Measurements from ENCODE around the gene CPNE6. TPM values are rescaled to one million over a fixed set of nuclear protein-coding genes. Genes with fewer than 3 reads are reported as not detected.

Gene CPNE6
- total and polyA plus RNA-seq, 12 donors, result 0.07 to 1.4 (median 0.22) TPM; not detected in 7

DNA sequence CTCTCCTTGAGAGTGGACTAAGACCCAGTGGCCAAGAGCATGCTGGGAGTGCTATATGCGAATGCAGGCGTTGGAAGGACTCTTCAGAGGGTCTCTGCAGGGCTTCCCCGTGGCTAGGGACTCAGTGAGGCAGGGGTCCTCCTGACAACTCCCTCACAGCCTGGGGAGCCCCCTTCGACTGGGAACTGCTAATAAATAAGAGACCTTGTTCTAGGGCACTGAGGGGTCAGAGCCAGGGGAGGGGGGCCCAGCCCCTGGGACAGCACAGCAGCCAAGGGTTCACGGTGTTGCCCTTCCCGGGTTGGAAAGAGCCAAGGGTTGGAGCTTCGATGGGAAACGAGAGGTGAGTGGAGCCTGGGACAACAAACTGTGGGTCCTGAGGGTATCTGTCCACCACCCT lies 6.0 kb upstream of the CPNE6 start:
- Histone ChIP-seq H3K27me3 (no peaks in the 10 kb centered on the region), H3K36me3 (replicated peaks in 1 of 2) (no peaks in the 10 kb centered on the region), H3K9me3 (replicated peaks in 1 of 3) (no peaks in the 10 kb centered on the region), H3K27ac (no peak overlapping the region), H3K4me3 (no peak overlapping the region), H3K4me1 (replicated peaks in 1 of 2) (peaks cover 0 to 4% of the 10 kb centered on the region in 2 donors)
- TF ChIP-seq, protein P1, sequence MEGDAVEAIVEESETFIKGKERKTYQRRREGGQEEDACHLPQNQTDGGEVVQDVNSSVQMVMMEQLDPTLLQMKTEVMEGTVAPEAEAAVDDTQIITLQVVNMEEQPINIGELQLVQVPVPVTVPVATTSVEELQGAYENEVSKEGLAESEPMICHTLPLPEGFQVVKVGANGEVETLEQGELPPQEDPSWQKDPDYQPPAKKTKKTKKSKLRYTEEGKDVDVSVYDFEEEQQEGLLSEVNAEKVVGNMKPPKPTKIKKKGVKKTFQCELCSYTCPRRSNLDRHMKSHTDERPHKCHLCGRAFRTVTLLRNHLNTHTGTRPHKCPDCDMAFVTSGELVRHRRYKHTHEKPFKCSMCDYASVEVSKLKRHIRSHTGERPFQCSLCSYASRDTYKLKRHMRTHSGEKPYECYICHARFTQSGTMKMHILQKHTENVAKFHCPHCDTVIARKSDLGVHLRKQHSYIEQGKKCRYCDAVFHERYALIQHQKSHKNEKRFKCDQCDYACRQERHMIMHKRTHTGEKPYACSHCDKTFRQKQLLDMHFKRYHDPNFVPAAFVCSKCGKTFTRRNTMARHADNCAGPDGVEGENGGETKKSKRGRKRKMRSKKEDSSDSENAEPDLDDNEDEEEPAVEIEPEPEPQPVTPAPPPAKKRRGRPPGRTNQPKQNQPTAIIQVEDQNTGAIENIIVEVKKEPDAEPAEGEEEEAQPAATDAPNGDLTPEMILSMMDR (IDR thresholded peaks at IDR 0.05), result no peak
- TF ChIP-seq POLR2A (IDR thresholded peaks at IDR 0.05), result no peak
- no peak for DNase-seq
- intact Hi-C loops (cut with DNase I), result loop anchor here in 1 of 2 donors (10.0 kb wide), 1 partner anchor 89 kb away; no protein-coding TSS in a partner anchor
- 66 to 80% (median 73%) methylated on average over 8 of the region's 8 CpGs for WGBS, 4 donors

- TF ChIP-seq, protein P1 (IDR thresholded peaks at IDR 0.05), result no peak
- TF ChIP-seq POLR2A (IDR thresholded peaks at IDR 0.05), result no peak
- no peak overlapping the region for H3K4me3 ChIP-seq
- H3K27ac ChIP-seq, result no peak overlapping the region
- no peak for DNase-seq
- WGBS, 4 donors, result 92 to 97% (median 96%) methylated on average over 5 to 8 of the region's 8 CpGs
- intact Hi-C loops (cut with DNase I), result loop anchor here in 1 of 2 donors (10.0 kb wide), 1 partner anchor 88 kb away; no protein-coding TSS in a partner anchor
- H3K9me3 ChIP-seq (replicated peaks in 1 of 3), result no peaks in the 10 kb centered on the region
- no peaks in the 10 kb centered on the region for H3K36me3 ChIP-seq (replicated peaks in 1 of 2)
- H3K4me1 ChIP-seq (replicated peaks in 1 of 2), result peaks cover 0 to 4% of the 10 kb centered on the region in 2 donors
- no peaks in the 10 kb centered on the region for H3K27me3 ChIP-seq
These were observed 4.7 kb upstream of the CPNE6 start for GRCh38 chr14:24066496-24067132.

DNA sequence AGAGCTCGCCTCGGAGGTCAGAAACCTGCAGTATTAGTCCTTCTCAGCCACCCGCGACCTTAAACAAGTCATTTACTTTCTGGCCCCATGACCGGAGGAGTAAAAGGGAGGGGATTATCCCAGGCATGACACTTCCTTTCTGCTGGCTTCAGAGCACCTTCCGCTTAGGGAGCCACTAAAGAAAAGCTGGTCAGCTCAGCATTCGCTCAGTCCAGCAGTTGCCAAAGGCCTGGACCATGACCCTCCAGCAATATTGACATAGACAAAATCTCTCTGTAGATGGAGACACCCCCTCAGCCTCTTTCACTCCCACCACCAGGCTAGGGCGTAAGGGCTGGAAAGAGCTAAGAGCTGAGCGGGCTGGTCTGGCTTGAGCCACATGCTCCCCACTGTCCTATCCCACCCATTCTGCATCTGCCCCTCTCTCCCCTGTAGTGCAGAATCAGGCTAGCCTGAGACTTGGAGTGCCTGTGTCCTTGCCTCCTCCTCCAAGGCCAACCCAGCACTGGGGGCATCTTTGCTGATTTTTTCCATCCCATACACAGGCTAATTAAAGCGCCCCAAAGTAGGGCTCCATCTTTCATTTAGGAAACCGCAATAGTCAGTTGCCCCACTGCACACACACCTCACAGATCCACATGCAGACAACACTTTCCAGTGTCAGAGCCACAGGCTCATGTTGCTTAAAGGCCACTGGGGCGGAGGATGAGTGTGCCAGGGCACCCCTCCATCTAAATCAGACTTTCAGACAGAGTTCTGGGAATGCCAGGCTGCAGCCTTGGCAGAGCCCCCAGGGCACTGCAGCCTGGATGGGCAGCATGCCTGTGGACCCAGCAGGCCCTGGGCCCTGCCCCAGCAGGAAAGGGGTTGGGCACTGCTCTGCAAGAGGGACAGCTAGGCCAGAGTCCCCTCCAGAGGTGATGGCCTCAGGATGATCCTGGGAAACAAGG lies 4.0 kb upstream of the CPNE6 start:
- Histone ChIP-seq H3K4me1 (replicated peaks in 1 of 2) (peaks cover 0 to 4% of the 10 kb centered on the region in 2 donors), H3K27me3 (no peaks in the 10 kb centered on the region), H3K4me3 (no peak overlapping the region), H3K27ac (no peak overlapping the region), H3K9me3 (replicated peaks in 1 of 3) (no peaks in the 10 kb centered on the region), H3K36me3 (replicated peaks in 1 of 2) (no peaks in the 10 kb centered on the region)
- no peak for TF ChIP-seq POLR2A (IDR thresholded peaks at IDR 0.05)
- TF ChIP-seq, protein P1 (IDR thresholded peaks at IDR 0.05), result no peak
- intact Hi-C loops (cut with DNase I), result loop anchor here in 1 of 2 donors (10.0 kb wide), 1 partner anchor 87 kb away; no protein-coding TSS in a partner anchor
- WGBS, 4 donors, result 87 to 93% (median 91%) methylated on average over 11 to 12 of the region's 12 CpGs
- DNase-seq, result no peak
